C1 segment of cervical spinal cord (tissue), 14 donors: ENCODE results near the gene SYT6.

Source experiments
- DNase-seq, 14 donors: peaks; one replicate each; lab custom pipeline; 2025; lab: John Stamatoyannopoulos, UW

SYT6 gene

DNA sequence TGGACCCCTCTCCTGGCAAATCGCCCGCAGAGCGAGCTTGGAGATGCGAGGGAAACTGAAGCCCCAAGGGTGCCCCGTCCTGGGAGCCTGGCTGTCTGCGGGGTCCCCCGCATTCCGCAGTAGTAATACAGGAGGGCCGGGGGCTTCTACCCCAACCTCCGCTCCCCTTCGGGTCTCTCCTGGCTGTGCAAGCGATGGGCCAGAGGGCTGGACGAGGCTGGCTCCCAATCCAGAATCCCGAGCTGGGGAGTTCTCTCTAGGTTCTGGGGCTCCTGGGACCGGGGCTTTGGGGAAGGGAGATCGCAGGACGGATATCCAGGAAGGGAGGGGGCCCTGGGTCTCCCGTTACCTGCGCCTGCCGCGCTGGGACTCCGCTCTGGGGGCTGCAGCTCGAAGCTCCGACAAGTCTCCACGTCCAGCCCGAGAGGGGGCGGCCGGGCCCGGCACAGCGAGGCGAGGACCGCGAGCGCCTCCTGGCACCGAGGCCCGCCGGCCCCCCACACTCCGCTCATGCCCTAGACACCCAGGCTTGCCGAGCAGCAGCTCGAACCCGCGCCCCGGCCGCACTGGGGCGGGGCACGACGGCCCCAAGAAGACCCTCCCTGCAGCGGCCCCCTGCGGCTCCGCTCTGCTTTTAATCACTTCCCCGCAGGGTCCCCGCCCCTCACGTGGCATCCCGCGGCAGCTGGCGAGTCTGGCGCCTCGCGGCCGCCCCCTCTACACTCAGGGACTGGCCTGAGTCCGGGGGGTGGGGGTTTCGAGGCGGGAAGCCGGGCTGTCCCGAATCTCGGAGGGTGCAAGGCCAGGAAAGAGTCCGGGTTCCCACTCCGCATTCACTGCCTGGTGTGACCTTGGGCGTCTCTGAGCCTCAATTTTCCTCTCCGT is at the start of gene SYT6:
Gene SYT6 (minus strand): TSS at position 609 of the 885 bp plus-strand sequence. CDS start 97 bp downstream, at position 512.
- DNase-seq: peak in 2 of 14 donors; percentile 27 to 37

DNA sequence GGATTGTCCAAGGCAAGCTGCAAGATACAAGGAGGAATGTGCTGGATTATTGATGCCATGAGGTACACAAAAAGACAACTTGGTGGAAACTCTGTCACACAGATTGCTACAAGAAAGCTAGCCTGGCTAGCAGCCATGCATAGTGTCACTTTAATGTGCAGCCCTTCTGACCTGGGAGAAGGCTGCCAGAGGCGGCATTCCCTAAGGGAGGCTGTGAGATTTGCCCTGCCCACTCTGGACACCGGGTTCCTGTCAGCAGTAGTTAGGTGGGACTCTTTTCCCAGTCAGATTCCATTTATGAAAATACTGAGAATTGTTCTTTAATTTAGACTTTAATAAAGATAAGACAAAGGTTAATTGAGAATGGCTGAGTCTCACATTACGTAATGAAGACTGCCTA is 47.8 kb upstream of the SYT6 start:
- no peak for DNase-seq

DNA sequence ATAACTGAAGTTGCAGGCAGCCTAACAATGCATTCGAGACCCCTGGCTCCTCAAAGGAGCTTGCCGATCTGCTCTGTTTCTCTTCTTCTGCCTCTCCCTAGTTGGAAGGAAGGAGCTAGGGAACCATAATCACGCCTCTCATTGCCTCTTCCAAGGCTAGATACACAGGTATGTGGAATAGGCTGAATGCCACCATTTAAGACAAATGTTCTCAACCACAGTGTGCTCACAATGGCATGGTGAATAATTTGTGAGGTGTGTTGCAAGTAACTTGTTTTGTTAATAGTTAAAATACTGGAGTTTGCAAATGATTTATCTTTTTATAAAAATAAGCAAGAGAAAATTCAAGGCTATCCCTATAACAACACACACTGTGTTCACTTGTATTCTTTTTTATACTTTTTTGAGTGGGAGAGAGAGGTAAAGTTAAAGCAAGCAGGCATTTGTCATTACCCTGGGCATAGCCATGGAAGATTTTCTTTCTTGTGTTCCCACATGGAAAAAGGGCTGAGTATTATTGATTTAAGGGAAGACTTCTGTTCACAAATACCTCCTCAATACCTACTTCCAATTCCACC is 45.4 kb upstream of the SYT6 start:
- DNase-seq: no peak

- no peak for DNase-seq
Measured at GRCh38 chr1:114196992-114197907, 43.6 kb upstream of the SYT6 start.

- DNase-seq: no peak
Measured at GRCh38 chr1:114195819-114196218, 42.1 kb upstream of the SYT6 start.

- no peak for DNase-seq
Measured at GRCh38 chr1:114192328-114192727, 38.7 kb upstream of the SYT6 start.

DNA sequence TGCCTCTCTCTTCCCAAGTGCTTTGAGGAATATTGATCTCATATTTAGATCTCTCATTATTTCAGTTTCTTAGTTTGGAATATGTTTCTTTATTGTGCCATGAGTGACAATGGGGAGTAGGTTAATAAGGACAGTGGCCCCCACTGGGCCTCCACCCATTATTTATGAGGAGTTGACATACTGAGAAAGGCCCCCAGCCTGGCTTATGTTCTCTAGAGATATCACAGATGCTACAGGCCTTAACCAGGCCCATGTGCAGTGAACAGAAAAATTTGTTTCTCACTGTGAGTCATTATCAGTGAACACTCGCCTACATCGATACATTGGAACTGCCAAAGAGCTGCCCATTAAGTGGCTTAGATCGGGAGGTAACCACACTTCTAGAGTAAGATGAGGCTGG is 35.7 kb upstream of the SYT6 start:
- no peak for DNase-seq

- DNase-seq: no peak
Measured at GRCh38 chr1:114181356-114181755, 27.7 kb upstream of the SYT6 start.

- no peak for DNase-seq
Measured at GRCh38 chr1:114180742-114181141, 27.1 kb upstream of the SYT6 start.

- no peak for DNase-seq
Measured at GRCh38 chr1:114178936-114179335, 25.3 kb upstream of the SYT6 start.

DNA sequence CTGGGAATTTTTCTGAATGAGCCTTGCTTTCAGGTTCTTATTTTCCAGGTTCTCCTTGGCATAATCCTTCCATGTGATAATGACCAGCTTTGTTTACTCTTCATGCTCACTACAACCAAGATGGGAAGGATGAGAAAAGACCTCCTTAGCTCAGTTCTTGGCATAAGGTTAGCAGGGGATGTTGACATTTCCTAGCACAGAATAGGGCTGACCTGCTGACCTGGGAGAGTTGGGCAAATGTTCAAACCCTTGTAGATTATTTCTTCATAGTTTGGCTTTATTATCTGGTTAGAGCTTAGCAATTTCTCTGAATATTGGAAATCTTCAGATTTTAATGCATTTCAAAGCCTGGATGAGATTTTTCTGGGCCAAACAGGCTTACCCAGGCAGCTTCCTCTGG is 23.6 kb upstream of the SYT6 start:
- no peak for DNase-seq

- no peak for DNase-seq
Measured at GRCh38 chr1:114176366-114176765, 22.7 kb upstream of the SYT6 start.

DNA sequence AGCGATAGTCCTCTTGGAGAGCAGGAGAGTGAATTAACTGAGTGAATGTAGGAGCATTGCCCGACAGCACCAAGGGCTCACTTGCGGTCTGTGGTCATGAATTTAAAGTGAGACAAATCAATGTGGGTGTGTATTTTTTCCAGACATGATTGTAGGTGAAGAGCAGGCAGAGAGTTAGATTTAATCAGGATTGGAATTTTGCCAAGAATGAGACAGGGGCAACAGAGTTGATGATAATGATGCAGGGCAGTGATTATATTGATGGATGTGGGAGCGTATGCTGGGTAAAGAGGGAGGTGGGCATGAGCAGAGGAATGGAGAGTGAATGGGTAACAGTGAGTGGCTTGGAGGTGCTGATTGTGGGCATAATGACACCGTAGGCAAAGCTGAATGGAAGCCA is 20.0 kb upstream of the SYT6 start:
- DNase-seq: no peak

GRCh38 chr1:114169509-114169908 is 15.8 kb upstream of the SYT6 start:
- no peak for DNase-seq

GRCh38 chr1:114167226-114167625 is 13.6 kb upstream of the SYT6 start:
- DNase-seq: no peak

DNA sequence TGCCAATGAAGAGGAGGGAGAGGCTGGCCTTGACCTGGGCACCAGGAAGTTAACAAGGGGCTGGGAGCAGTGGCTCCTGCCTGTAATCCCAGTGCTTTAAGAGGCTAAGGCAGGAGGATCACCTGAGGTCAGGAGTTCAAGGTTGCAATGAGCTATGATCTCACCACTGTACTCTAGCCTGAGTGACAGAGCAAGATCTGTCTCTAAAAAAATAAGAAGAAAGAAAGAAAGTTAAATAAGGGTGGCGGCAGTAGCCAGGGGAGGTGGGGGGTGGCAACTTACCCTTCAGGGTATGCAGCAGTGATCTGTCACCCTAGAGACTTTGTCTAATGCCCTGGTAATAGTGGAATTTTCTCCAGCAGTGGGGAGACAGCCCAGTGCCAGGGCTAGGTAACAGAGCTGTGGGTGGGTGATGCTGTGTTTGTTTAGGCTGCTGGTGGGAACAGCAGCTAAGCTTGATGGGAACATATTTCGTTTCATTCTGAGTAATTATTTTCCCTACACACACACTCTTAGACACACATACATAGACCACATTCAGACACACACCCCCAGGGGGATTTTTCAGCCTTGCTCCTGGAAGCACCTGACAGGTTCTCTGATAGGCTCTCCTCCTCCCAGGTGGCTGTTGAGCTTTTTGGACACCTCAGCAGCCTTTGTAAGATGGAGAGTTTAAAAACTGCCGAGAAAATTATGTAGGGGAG is 11.3 kb upstream of the SYT6 start:
- no peak for DNase-seq

DNA sequence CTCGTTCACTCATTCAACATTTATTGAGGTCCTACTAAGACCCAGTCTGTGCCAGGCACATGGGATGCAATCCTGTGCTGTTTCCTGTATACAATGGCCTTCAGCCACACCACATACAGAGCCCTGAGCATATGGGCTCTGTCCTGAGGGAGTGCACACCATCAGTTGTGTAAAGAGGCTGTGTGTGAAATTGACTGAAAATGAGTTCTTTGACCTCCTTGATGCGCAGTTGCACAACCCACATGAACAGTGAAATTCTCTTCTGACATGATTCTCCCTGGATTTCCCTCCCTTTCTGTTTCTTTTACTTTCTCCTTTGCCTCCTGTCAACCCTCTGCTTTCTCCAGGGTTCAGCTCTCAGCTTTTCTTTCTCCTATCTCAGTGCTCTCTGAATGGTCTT is 6.3 kb upstream of the SYT6 start:
- no peak for DNase-seq

GRCh38 chr1:114157275-114157660 is 3.6 kb upstream of the SYT6 start:
- DNase-seq: no peak

DNA sequence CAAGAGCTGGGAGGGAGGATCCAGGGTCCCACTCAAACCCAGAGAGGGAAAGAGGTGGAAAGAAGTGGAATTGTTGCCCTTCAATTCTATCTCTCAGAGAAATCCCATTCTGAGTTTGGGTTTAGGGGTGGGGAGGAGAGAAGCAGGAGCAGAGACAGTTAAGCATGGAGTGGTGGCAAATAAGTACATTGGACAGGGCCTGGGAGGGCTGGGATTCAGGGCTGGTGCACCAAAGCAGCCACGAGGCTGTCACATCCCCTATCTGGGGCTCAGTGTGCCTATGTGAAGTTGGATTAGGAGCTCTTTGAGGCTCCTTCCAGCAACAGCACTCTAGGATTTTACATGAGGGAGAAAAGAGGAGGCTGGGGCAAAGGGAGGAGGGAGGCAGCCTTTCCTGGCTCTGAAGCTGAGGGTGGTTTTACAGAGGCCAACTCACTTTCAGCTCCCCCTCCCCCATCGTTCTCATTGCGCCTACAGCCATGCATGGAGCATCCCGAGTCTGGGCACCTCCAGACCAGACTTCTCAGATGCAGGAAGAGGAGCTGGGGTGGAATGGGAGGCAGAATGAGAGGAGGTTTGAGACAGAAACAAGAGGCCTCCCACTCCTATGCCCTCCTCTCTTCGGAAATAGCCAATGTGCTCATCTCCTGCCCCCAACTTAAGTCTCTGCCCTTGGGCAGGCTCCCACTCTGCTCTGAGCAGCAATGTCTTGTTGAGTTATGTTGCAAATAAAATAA is 3.0 kb upstream of the SYT6 start:
- no peak for DNase-seq

DNA sequence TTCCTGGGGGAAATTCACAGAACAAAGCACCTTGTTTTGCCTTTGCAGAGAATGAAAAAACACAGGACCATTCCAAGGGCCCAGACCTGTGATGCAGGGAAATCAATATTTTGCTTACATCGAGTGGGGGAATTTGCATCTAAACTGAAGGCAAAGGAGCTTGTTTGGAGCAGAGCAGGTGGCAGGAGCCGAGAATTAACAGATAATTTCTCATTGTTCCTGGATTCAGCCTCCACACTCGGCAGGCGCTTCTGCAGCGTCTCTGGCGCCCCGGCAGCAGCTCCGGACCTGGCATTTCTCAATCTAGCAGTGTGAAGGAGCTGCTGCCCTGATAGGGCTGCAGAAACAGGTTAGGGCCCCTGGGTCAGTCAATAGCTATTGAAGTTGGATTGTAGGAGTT is 2.0 kb upstream of the SYT6 start:
- DNase-seq: no peak

DNA sequence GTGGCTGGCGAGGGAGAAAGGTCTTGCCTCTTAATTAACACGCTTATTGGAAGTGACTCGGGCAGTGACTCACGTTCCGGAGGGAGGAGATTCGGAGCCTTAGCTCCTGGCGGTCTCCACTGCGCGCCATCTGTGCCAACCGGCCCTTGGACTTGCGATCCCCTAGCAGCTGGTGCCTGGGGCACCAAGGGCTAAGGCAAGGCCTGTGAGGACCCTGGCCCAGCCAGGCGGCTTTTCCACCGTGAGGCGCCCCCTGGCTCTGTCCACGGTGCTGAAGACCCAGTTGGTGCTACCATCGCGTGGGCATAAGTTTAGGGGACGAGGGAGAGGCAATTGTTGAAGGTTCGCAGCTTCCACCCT is 1.3 kb upstream of the SYT6 start:
- peak in 1 of 14 donors; percentile 41 for DNase-seq
